Melanocyte of skin (primary cell): ENCODE data around the gene POGZ. TPM values are rescaled to one million over a fixed set of nuclear protein-coding genes. Genes with fewer than 3 reads are reported as not detected.

Experiments
- small RNA-seq, 2 donors: library from RNA; depleted of rRNA; stranded (forward); fragments of <200 nt; gene quantifications; one replicate each; pipeline ENCODE3, GENCODE V24; 2012
- total RNA-seq, 2 donors: library from RNA; depleted of rRNA; stranded (reverse); fragments of >200 nt; gene quantifications; 2 replicates each; pipeline ENCODE4 v1.2.3, GENCODE V29; 2012

Gene POGZ, protein sequence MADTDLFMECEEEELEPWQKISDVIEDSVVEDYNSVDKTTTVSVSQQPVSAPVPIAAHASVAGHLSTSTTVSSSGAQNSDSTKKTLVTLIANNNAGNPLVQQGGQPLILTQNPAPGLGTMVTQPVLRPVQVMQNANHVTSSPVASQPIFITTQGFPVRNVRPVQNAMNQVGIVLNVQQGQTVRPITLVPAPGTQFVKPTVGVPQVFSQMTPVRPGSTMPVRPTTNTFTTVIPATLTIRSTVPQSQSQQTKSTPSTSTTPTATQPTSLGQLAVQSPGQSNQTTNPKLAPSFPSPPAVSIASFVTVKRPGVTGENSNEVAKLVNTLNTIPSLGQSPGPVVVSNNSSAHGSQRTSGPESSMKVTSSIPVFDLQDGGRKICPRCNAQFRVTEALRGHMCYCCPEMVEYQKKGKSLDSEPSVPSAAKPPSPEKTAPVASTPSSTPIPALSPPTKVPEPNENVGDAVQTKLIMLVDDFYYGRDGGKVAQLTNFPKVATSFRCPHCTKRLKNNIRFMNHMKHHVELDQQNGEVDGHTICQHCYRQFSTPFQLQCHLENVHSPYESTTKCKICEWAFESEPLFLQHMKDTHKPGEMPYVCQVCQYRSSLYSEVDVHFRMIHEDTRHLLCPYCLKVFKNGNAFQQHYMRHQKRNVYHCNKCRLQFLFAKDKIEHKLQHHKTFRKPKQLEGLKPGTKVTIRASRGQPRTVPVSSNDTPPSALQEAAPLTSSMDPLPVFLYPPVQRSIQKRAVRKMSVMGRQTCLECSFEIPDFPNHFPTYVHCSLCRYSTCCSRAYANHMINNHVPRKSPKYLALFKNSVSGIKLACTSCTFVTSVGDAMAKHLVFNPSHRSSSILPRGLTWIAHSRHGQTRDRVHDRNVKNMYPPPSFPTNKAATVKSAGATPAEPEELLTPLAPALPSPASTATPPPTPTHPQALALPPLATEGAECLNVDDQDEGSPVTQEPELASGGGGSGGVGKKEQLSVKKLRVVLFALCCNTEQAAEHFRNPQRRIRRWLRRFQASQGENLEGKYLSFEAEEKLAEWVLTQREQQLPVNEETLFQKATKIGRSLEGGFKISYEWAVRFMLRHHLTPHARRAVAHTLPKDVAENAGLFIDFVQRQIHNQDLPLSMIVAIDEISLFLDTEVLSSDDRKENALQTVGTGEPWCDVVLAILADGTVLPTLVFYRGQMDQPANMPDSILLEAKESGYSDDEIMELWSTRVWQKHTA (N-terminal part only)
- total RNA-seq = 10 to 100 TPM; 26.0 to 27.2 TPM

GRCh38 chr1:151459331-151460046 is at the start of gene POGZ:
Gene POGZ (minus strand): TSS chr1:151459494. CDS start chr1:151442204, 17,290 bp downstream.

DNA sequence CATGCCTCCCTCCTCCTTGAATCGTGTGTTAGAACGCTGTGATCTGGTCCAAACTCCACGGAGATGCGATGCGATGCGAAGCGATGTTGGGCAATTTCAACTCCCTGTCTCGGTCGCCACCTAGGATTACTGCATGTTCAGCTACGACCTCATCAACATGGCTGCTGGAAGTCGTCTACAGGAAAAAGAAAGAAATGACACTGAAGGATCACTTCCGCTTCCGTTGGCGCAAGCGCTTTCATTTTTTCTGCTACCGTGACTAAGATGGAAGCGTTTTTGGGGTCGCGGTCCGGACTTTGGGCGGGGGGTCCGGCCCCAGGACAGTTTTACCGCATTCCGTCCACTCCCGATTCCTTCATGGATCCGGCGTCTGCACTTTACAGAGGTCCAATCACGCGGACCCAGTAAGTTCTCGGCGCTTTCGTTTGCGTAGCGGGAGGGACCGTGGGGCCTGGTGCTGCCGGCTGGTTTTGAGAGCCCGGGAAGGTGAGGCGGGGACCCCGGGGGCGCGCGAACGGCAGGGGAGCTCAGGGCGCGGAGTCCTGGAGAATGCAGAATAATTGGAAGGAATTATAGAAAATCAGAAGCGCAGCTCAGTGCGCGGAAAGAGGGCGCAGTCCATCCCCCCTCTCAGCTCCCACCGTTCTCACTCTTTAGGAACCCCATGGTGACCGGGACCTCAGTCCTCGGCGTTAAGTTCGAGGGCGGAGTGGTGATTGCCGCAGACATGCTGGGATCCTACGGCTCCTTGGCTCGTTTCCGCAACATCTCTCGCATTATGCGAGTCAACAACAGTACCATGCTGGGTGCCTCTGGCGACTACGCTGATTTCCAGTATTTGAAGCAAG is 59.7 kb downstream of the POGZ start, which contains the start of gene PSMB4:
Gene PSMB4, plus strand, starts transcription at position 250 of the 848 bp plus-strand sequence. Its CDS starts 15 bp downstream, at position 265.

GRCh38 chr1:151372058-151372934 is 87.0 kb downstream of the POGZ start, which contains the start of gene SELENBP1:
Gene SELENBP1 (minus strand): TSS chr1:151372705. CDS start chr1:151372641, 64 bp downstream.

Small RNAs within 50 kb of the gene (small RNA-seq; reads per million reads assigned to genes)
- 0.34 to 0.93 reads per million in 2 donors for gene RNY4P25

Other genes with a start within 250 kb of the POGZ start
- 100 to 1,000 TPM; 131 to 188 TPM for gene PSMD4, start 204.8 kb downstream of the POGZ start, total RNA-seq
- gene ZNF687, start 177.2 kb downstream of the POGZ start, total RNA-seq = 10 to 100 TPM; 18.3 to 22.0 TPM
- gene PI4KB, start 132.1 kb downstream of the POGZ start, total RNA-seq = 10 to 100 TPM; 49.6 to 67.9 TPM
- gene RFX5, start 112.2 kb downstream of the POGZ start, total RNA-seq = 10 to 100 TPM; 73.0 to 73.9 TPM
- 10 to 100 TPM; 42.0 to 55.9 TPM for gene SELENBP1, start 86.8 kb downstream of the POGZ start, total RNA-seq
- gene PSMB4, start 59.9 kb downstream of the POGZ start, total RNA-seq = 100 to 1,000 TPM; 501 to 799 TPM
- under 1 TPM; 0.67 to 0.69 TPM for gene CGN, start 51.9 kb upstream of the POGZ start, total RNA-seq
- gene TUFT1, start 80.8 kb upstream of the POGZ start, total RNA-seq = 10 to 100 TPM; 16.7 to 24.1 TPM
- gene SNX27, start 152.6 kb upstream of the POGZ start, total RNA-seq = 10 to 100 TPM; 44.0 to 58.6 TPM